Pancreas (tissue), 10 donors: ENCODE measurements around the gene CMTR2. TPM values are rescaled to one million over a fixed set of nuclear protein-coding genes. Genes with fewer than 3 reads are reported as not detected.
"Not testable (repeated sequence)": the region's sequence is repeated elsewhere in the genome, so short reads cannot be mapped to it uniquely, and the experiment has no call there.

Experiments used
- ATAC-seq, 4 donors: fragments of 200-7000 bp; cut with Tn5 transposase; one replicate each; pipeline versions ENCODE4 v1.8.0 to v1.9.1; 2020; ENCODE audit warnings: mild to moderate bottlenecking in 4 of 4, moderate library complexity in 4 of 4
- DNase-seq, 6 donors: peaks; one replicate each; pipeline ENCODE4 v3.0.0-alpha.2; 2020
- FAIRE-seq: peaks from 2 replicates; lab custom pipeline; 2012; peaks lifted over from hg19 to GRCh38; lab: Jason Lieb, UNC
- H3K27ac ChIP-seq, 4 donors: fragments of 200-600 bp; sonication (generic); 1 replicate in 3 of 4; 2 replicates in 1 of 4; pipeline versions ENCODE4 v1.5.0 to v1.8.0; 2020
- H3K27me3 ChIP-seq, 4 donors: fragments of 200-600 bp; one replicate each; pipeline ENCODE4 v1.8.0; 2021
- H3K36me3 ChIP-seq, 3 donors: fragments of 200-600 bp; sonication (generic) in 1 of 3; one replicate each; pipeline versions ENCODE4 v1.5.0 to v1.8.0; 2020 to 2021
- H3K4me1 ChIP-seq, 3 donors: fragments of 200-600 bp; one replicate each; pipeline ENCODE4 v1.8.0; 2021
- H3K4me3 ChIP-seq, 4 donors: fragments of 200-600 bp; sonication (generic) in 2 of 4; one replicate each; pipeline versions ENCODE4 v1.5.0 to v1.8.0; 2020 to 2021
- H3K9me3 ChIP-seq, 4 donors: fragments of 200-600 bp; one replicate each; pipeline ENCODE4 v1.8.0; 2021
- WGBS, 2 donors: extraction: QIAGEN DNeasy Blood & Tissue Kit; methylation state at CpG; one replicate each; pipeline ENCODE4 v1.1.7; 2013; 5-methylcytosine and 5-hydroxymethylcytosine counted together
- intact Hi-C, 3 donors: fragments of 100-400 bp; cut with DNase I; formaldehyde crosslinking; loops; one replicate each; pipeline versions ENCODE4 v1.11.1 to v1.14.2; 2022
- polyA plus RNA-seq, 2 donors: library from polyadenylated mRNA; stranded (reverse); fragments of 200-250 nt; gene quantifications; one replicate each; pipeline ENCODE4 v1.2.3, GENCODE V29; 2013
- total RNA-seq, 6 donors: library from RNA; stranded (reverse); fragmentation: NEBNext Ultra II Directional in 4 of 6; extraction: Animal tissue kit (Norgen Biotek cat#: 25700) in 4 of 6; gene quantifications; one replicate each; pipeline versions ENCODE4 v1.2.1 to v1.2.4, GENCODE V29; 2021 to 2023
- TF ChIP-seq, protein P1 (sequence below), 4 donors: fragments of 200-600 bp; sonication (generic) in 3 of 4; IDR thresholded peaks; one replicate each; pipeline versions ENCODE4 v1.5.0 to v1.8.0; 2021; ENCODE audit warnings: antibody characterized with exemption in 4 of 4
- donor health status: healthy with polysubstance abuse.
- donor health status: DM: no; HTN: no; CAD: no; lungs with moderate emphysema.
- donor health status: DM: no; HTN: no; CAD: no.
- donor health status: control.
- donor health status: control.
- donor health status: Bipolar disorder and iron deficiency.
- donor health status: DM: yes; HTN: yes; CAD: no.
- donor health status: DM: no; HTN: no; CAD: no.
- donor health status: DM: no; HTN: no; CAD: no.
- donor health status: DM: yes; HTN: yes; CAD: no.

CMTR2 gene
- total and polyA plus RNA-seq, 8 donors = 5.1 to 12.0 (median 7.0) TPM

DNA sequence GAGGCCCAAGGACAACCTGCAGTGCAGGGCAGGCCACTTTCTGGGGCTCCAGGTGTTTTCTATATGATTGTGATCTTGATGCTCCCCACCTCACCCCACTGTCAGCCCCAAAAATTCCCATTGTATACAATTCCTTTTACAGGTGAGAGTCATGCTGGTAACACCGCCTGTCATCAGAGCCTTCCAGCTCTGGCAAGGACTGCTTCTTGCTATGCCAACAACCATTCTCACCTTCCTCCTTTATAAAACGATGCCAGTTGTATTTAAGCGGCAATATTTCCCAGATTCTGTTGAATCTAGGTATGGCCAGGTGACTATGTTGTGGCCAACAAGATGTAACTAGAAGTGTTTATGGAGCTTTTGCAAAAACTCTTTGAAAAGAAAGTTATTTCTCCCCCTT, 38.9 kb upstream of the CMTR2 start:
- H3K4me1 ChIP-seq = no peaks in the 10 kb centered on the region
- intact Hi-C loops = no loop called here
- TF ChIP-seq, protein P1, sequence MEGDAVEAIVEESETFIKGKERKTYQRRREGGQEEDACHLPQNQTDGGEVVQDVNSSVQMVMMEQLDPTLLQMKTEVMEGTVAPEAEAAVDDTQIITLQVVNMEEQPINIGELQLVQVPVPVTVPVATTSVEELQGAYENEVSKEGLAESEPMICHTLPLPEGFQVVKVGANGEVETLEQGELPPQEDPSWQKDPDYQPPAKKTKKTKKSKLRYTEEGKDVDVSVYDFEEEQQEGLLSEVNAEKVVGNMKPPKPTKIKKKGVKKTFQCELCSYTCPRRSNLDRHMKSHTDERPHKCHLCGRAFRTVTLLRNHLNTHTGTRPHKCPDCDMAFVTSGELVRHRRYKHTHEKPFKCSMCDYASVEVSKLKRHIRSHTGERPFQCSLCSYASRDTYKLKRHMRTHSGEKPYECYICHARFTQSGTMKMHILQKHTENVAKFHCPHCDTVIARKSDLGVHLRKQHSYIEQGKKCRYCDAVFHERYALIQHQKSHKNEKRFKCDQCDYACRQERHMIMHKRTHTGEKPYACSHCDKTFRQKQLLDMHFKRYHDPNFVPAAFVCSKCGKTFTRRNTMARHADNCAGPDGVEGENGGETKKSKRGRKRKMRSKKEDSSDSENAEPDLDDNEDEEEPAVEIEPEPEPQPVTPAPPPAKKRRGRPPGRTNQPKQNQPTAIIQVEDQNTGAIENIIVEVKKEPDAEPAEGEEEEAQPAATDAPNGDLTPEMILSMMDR (IDR thresholded peaks at IDR 0.05) = no peak
- no peak overlapping the region for H3K27ac ChIP-seq
- peaks cover 0 to 2% (median 0%) of the 10 kb centered on the region in 4 donors for H3K9me3 ChIP-seq
- no peaks in the 10 kb centered on the region for H3K36me3 ChIP-seq
- WGBS, 2 donors = 69 to 83% methylated on average over 3 of the region's 3 CpGs
- FAIRE-seq (no peak), DNase-seq (no peak), ATAC-seq (no peak)
- H3K4me3 ChIP-seq = no peak overlapping the region
- H3K27me3 ChIP-seq = peaks cover 0 to 5% (median 0%) of the 10 kb centered on the region in 4 donors

DNA sequence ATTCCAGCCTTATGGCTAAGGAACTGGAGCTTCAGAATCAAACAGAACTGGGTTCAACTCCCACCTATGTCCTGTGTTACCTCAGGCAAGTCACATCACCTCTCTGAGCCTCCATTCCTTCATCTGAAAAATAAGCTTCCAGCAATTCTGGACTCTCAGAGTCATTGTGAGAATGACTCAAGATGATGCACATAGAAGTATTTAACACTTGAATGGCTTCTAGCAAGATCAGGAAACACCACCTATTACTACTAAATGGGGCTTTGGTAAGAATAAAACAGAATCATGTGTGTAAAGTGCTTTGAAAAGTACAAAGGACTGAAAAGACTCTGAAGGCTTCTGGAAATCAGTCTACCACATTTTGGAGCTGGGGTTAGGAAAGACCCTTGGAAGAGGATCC, 38.5 kb upstream of the CMTR2 start:
- no peak for FAIRE-seq

DNA sequence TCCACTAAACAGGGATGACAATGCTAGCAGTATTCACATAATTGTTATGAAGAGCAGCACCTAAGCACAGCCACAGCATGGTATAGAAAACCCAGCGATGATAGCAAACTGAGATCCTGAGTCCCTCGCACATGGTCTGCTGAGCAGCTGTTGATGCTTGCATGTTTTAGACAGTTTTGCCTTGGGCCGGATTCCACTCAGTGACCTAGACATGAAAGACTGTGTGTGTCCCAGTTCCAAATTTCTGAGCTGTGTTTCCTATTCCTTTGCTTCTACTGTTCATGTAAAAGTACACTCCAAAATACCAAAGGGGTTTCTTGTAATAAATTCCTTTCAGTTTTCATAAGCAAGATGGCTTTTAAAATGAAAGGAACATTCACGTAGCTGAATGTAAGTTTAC, 30.8 kb upstream of the CMTR2 start:
- TF ChIP-seq, protein P1 (IDR thresholded peaks at IDR 0.05) = no peak
- no peak overlapping the region for H3K27ac ChIP-seq
- no peak for DNase-seq
- 77 to 92% methylated on average over 4 of the region's 4 CpGs for WGBS, 2 donors
- intact Hi-C loops = no loop called here
- no peaks in the 10 kb centered on the region for H3K4me1 ChIP-seq
- H3K36me3 ChIP-seq = no peaks in the 10 kb centered on the region
- FAIRE-seq = no peak
- no peaks in the 10 kb centered on the region for H3K27me3 ChIP-seq
- no peak overlapping the region for H3K4me3 ChIP-seq
- ATAC-seq = no peak
- H3K9me3 ChIP-seq = no peaks in the 10 kb centered on the region

More for the DNA sequence above, 38.5 kb upstream of the CMTR2 start:
- no peak overlapping the region for H3K27ac ChIP-seq
- ATAC-seq = no peak
- intact Hi-C loops = no loop called here
- H3K4me1 ChIP-seq = no peaks in the 10 kb centered on the region
- H3K27me3 ChIP-seq = peaks cover 0 to 5% (median 0%) of the 10 kb centered on the region in 4 donors
- peaks cover 0 to 2% (median 0%) of the 10 kb centered on the region in 4 donors for H3K9me3 ChIP-seq
- no peaks in the 10 kb centered on the region for H3K36me3 ChIP-seq
- DNase-seq = no peak
- no peak overlapping the region for H3K4me3 ChIP-seq
- TF ChIP-seq, protein P1 (IDR thresholded peaks at IDR 0.05) = no peak

DNA sequence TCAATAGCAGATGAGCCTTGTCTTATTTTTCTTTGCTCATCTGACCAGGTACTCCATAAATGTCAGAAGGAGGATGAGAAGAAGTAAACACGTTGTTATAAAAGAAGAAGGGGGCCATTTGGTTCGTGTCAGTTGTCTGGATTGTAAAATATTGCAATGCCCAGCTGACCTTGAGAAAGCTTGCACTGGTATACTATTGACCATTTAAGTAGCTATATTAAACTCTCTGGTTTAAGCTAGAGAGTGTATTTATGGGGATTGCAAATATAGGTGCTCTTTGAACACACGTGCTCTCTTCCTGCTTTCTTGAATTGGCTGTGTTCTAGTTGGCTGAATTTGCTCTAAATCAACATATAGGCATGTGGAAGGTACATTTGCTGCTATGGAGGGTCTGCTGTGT, 26.1 kb upstream of the CMTR2 start:
- ATAC-seq = no peak
- no peaks in the 10 kb centered on the region for H3K36me3 ChIP-seq
- H3K9me3 ChIP-seq = no peaks in the 10 kb centered on the region
- H3K4me3 ChIP-seq = no peak overlapping the region
- intact Hi-C loops = no loop called here
- TF ChIP-seq, protein P1 (IDR thresholded peaks at IDR 0.05) = no peak
- FAIRE-seq = no peak
- WGBS, 2 donors = 7 to 14% methylated on average over 3 of the region's 3 CpGs
- H3K27ac ChIP-seq = no peak overlapping the region
- peaks cover 0 to 3% (median 0%) of the 10 kb centered on the region in 4 donors for H3K27me3 ChIP-seq
- no peaks in the 10 kb centered on the region for H3K4me1 ChIP-seq
- no peak for DNase-seq

DNA sequence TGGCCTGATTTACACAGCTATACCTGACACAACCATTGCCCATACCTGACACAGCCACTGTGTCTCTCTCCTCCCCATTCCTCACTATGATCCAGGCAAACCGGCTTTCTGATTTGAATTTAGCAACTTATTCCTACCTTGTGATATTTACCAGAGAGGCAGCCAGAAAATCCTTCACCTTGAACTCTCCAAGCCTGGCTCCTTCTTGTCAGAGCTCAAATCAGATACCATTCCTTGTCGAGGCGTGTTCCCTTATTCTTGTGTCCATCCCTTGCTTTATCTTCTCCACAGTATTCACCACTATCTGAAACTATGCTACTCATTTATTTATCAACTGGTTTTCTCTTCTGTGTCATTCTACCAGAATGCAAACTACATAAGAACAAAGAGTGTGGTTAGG, 24.4 kb upstream of the CMTR2 start:
- H3K4me1 ChIP-seq, intact Hi-C loops, H3K27ac ChIP-seq, H3K9me3 ChIP-seq, H3K36me3 ChIP-seq, H3K4me3 ChIP-seq, H3K27me3 ChIP-seq, FAIRE-seq, DNase-seq, ATAC-seq: not testable (repeated sequence)
- WGBS, 2 donors = 19 to 44% methylated on average over 3 of the region's 3 CpGs
